ENCODE results near the gene DHX15. TPM values are rescaled to one million over a fixed set of nuclear protein-coding genes. Genes with fewer than 3 reads are reported as not detected.

DHX15 gene
- total and polyA plus RNA-seq, 2 experiments from 2014 or later: 226 to 372 TPM

GRCh38 chr4:24559889-24560288 lies 24.5 kb downstream of the DHX15 start:
- no peak overlapping the region for H2AFZ ChIP-seq
- no peak overlapping the region for H3K4me3 ChIP-seq
- H3K9me2 ChIP-seq (ENCODE audit: insufficient read depth): no peaks in the 10 kb centered on the region
- H3K36me3 ChIP-seq (ENCODE audit: insufficient read depth): peaks cover 7% of the 10 kb centered on the region; the same call in 1 of the 2 replicates
- peaks cover 49% of the 10 kb centered on the region for H3K4me1 Mint-ChIP-seq
- no peaks in the 10 kb centered on the region for H3K27me3 ChIP-seq (ENCODE audit: insufficient read depth)
- no peak overlapping the region for H3K27ac ChIP-seq (ENCODE audit: low read depth)
- peaks cover 58% of the 10 kb centered on the region for H3K36me3 Mint-ChIP-seq (ENCODE audit: low read depth)
- ATAC-seq (no peak), DNase-seq (ENCODE audit: low spot score) (no peak)
- H3K4me2 ChIP-seq: peak overlapping the region; percentile 16; the same call in 1 of the 2 replicates
- H3K4me1 ChIP-seq (ENCODE audit: insufficient read depth): peaks cover 62% of the 10 kb centered on the region
- H3K4me3 Mint-ChIP-seq: no peak overlapping the region
- 0 out of 4 replicates have a peak, but pooled peaks of 1 of the 2 experiments have one; percentile 15 for TF ChIP-seq CTCF (conservative IDR thresholded peaks at IDR 0.05; ENCODE audit: low read depth in 2 of 2)
- no peak for TF ChIP-seq ZNF331 (CRISPR knock-in tag; IDR thresholded peaks at IDR 0.05; ENCODE audit: low read depth)
- H3K9me3 Mint-ChIP-seq: no peaks in the 10 kb centered on the region
- H3F3A ChIP-seq (replicated peaks; ENCODE audit: low read depth): no peaks in the 10 kb centered on the region
- no peak overlapping the region for H3K27ac Mint-ChIP-seq
- peaks cover 100% of the 10 kb centered on the region for H3K79me2 ChIP-seq (replicated peaks; ENCODE audit: insufficient read depth)
- peaks cover 2% of the 10 kb centered on the region for H3K27me3 Mint-ChIP-seq (ENCODE audit: insufficient read depth, low read depth, poor library complexity)
- peaks cover 89% of the 10 kb centered on the region for H4K20me1 ChIP-seq (replicated peaks; ENCODE audit: insufficient read depth)

- Histone ChIP-seq H3K4me3 (no peak overlapping the region), H4K20me1 (replicated peaks; ENCODE audit: insufficient read depth) (peaks cover 88% of the 10 kb centered on the region), H3K9me2 (ENCODE audit: insufficient read depth) (no peaks in the 10 kb centered on the region), H3K27me3 (ENCODE audit: insufficient read depth) (no peaks in the 10 kb centered on the region), H3K4me2 (peak overlapping the region; percentile 16; the same call in 1 of the 2 replicates), H3K27ac (ENCODE audit: low read depth) (peak overlapping the region; percentile 53), H3K36me3 (ENCODE audit: insufficient read depth) (peaks cover 14% of the 10 kb centered on the region; the same call in 1 of the 2 replicates), H3K4me1 (ENCODE audit: insufficient read depth) (peaks cover 62% of the 10 kb centered on the region), H3F3A (replicated peaks; ENCODE audit: low read depth) (no peaks in the 10 kb centered on the region), H3K79me2 (replicated peaks; ENCODE audit: insufficient read depth) (peaks cover 100% of the 10 kb centered on the region), H2AFZ (no peak overlapping the region)
- DNase-seq (ENCODE audit: low spot score) (peak; percentile 46), ATAC-seq (peak; percentile 65)
- Mint-ChIP-seq H3K4me3 (no peak overlapping the region), H3K27me3 (ENCODE audit: insufficient read depth, low read depth, poor library complexity) (peaks cover 2% of the 10 kb centered on the region), H3K27ac (peak overlapping the region; percentile 22; the same call in 1 of the 2 replicates), H3K36me3 (ENCODE audit: low read depth) (peaks cover 59% of the 10 kb centered on the region), H3K4me1 (peaks cover 49% of the 10 kb centered on the region), H3K9me3 (no peaks in the 10 kb centered on the region)
- TF ChIP-seq REST (IDR thresholded peaks at IDR 0.05; ENCODE audit: unreplicated experiment): no peak
- no peak for TF ChIP-seq EZH2phosphoT487 (IDR thresholded peaks at IDR 0.05; ENCODE audit: unreplicated experiment)
Measured at GRCh38 chr4:24559032-24559821, 25.1 kb downstream of the DHX15 start.

Data from GM23338 (cell line).